IMR-90 (cell line): Measurements from ENCODE around the gene TNIP2. TPM values are rescaled to one million over a fixed set of nuclear protein-coding genes. Genes with fewer than 3 reads are reported as not detected.
A peak's percentile ranks its signal among the peaks of the same experiment; 100 is the strongest.

Experiments
- ATAC-seq: fragments of 200-7000 bp; cut with Tn5 transposase; 2 replicates; pipeline ENCODE4 v1.9.1; 2020; ENCODE audit warnings: low read depth, mild to moderate bottlenecking, moderate library complexity
- BruUV-seq: library from RNA; stranded (reverse); fragments of 400-500 nt; replicated peaks from 2 replicates; lab custom pipeline; 2021; lab: Mats Ljungman, UMichigan
- CTCF ChIA-PET: fragments of 300-600 bp; formaldehyde crosslinking; extraction: SDS; loops from one replicate; lab custom pipeline; 2021; ENCODE audit warnings: antibody characterized with exemption; lab: Yijun Ruan, JAX
- POLR2A ChIA-PET: fragments of 300-600 bp; sonication (Branson Sonifier 250); formaldehyde crosslinking; loops from one replicate; lab custom pipeline; 2022; ENCODE audit warnings: antibody characterized with exemption; ENCODE audit not compliant: unreplicated experiment; lab: Charles Lee
- DNase-seq: peaks from one replicate; pipeline ENCODE4 v3.0.0; 2013
- H2AFZ ChIP-seq: replicated peaks from 2 replicates; pipeline ENCODE3; 2013; ENCODE audit warnings: low read length, mild to moderate bottlenecking; ENCODE audit not compliant: poor library complexity
- H2AK5ac ChIP-seq: 2 replicates; pipeline ENCODE4 v1.6.1; 2013; ENCODE audit warnings: low read depth, low read length, inconsistent platforms
- H2AK9ac ChIP-seq: replicated peaks from 2 replicates; pipeline ENCODE3; 2013; ENCODE audit warnings: mild to moderate bottlenecking, low read depth, low read length, moderate library complexity; ENCODE audit not compliant: poor library complexity
- H2BK120ac ChIP-seq: 2 replicates; pipeline ENCODE4 v1.6.1; 2013; ENCODE audit warnings: low read depth, low read length, inconsistent platforms
- H2BK15ac ChIP-seq: 3 replicates; pipeline ENCODE4 v1.6.1; 2013; ENCODE audit warnings: low read depth, low read length, inconsistent platforms
- H2BK20ac ChIP-seq: 2 replicates; pipeline ENCODE4 v1.6.1; 2013; ENCODE audit warnings: low read depth, mild to moderate bottlenecking, inconsistent platforms, low read length, moderate library complexity
- H2BK5ac ChIP-seq: 2 replicates; pipeline ENCODE4 v1.6.1; 2013; ENCODE audit warnings: mild to moderate bottlenecking, low read depth, low read length, inconsistent platforms; ENCODE audit not compliant: poor library complexity, severe bottlenecking
- H3K14ac ChIP-seq: replicated peaks from 2 replicates; pipeline ENCODE4 v1.6.1; 2013; ENCODE audit warnings: low read depth, low read length, inconsistent platforms
- H3K18ac ChIP-seq: 2 replicates; pipeline ENCODE4 v1.6.1; 2013; ENCODE audit warnings: low read depth, low read length, control low read depth
- H3K23ac ChIP-seq: 2 replicates; pipeline ENCODE4 v1.6.1; 2013; ENCODE audit warnings: low read depth, low read length, inconsistent platforms
- H3K27ac ChIP-seq: 2 replicates; pipeline ENCODE4 v1.5.1; 2013; ENCODE audit warnings: mild to moderate bottlenecking, control low read depth, low read length; ENCODE audit not compliant: insufficient read depth
- H3K27me3 ChIP-seq: 2 replicates; pipeline ENCODE4 v1.6.1; 2013; ENCODE audit warnings: low read length; ENCODE audit not compliant: control insufficient read depth, insufficient read depth
- H3K36me3 ChIP-seq: 2 replicates; pipeline ENCODE4 v1.6.1; 2013; ENCODE audit warnings: low read length, mixed read lengths; ENCODE audit not compliant: control insufficient read depth, insufficient read depth
- H3K4ac ChIP-seq: 2 replicates; pipeline ENCODE4 v1.6.1; 2013; ENCODE audit warnings: low read depth, low read length, inconsistent platforms
- H3K4me1 ChIP-seq: 2 replicates; pipeline ENCODE4 v1.6.1; 2013; ENCODE audit warnings: low read length, mixed read lengths; ENCODE audit not compliant: control insufficient read depth, insufficient read depth
- H3K4me2 ChIP-seq: 2 replicates; pipeline ENCODE4 v1.6.1; 2013; ENCODE audit warnings: low read depth, mild to moderate bottlenecking, control low read depth, low read length, moderate library complexity
- H3K4me3 ChIP-seq: 2 replicates; pipeline ENCODE4 v1.5.1; 2013; ENCODE audit warnings: low read depth, mild to moderate bottlenecking, control low read depth, low read length, moderate library complexity; ENCODE audit not compliant: insufficient read depth
- H3K56ac ChIP-seq: 2 replicates; pipeline ENCODE4 v1.6.1; 2013; ENCODE audit warnings: low read length, inconsistent platforms; ENCODE audit not compliant: insufficient read depth; ENCODE audit errors: extremely low read depth
- H3K79me1 ChIP-seq, 2 experiments: 2 replicates each; pipeline ENCODE4 v1.6.1; 2013; ENCODE audit warnings: low read length in 2 of 2, inconsistent platforms in 1 of 2, low read depth in 1 of 2
- H3K9ac ChIP-seq: 2 replicates; pipeline ENCODE4 v1.6.1; 2013; ENCODE audit warnings: low read depth, low read length, control low read depth
- H3K9me1 ChIP-seq: 2 replicates; pipeline ENCODE4 v1.6.1; 2013; ENCODE audit warnings: low read length, inconsistent platforms; ENCODE audit not compliant: insufficient read depth
- H3K9me3 ChIP-seq: 2 replicates; pipeline ENCODE4 v1.6.1; 2013; ENCODE audit warnings: low read length; ENCODE audit not compliant: control insufficient read depth, insufficient read depth
- H4K20me1 ChIP-seq: 2 replicates; pipeline ENCODE4 v1.6.1; 2013; ENCODE audit warnings: low read length, inconsistent platforms; ENCODE audit not compliant: insufficient read depth
- H4K5ac ChIP-seq: 2 replicates; pipeline ENCODE4 v1.6.1; 2013; ENCODE audit warnings: mild to moderate bottlenecking, low read depth, low read length, control low read depth
- H4K8ac ChIP-seq, 2 experiments: 2 replicates each; pipeline ENCODE4 v1.6.1; 2013; ENCODE audit warnings: low read depth in 2 of 2, low read length in 2 of 2, control low read depth in 1 of 2, inconsistent platforms in 1 of 2
- H4K91ac ChIP-seq: 2 replicates; pipeline ENCODE4 v1.6.1; 2013; ENCODE audit warnings: low read depth, low read length, inconsistent platforms; ENCODE audit not compliant: insufficient read depth
- BHLHE40 ChIP-seq: fragments of 150-350 bp; IDR thresholded peaks from 2 replicates; pipeline ENCODE4 v1.6.1; 2016; ENCODE audit warnings: mild to moderate bottlenecking, low read depth, low read length
- CEBPB ChIP-seq: IDR thresholded peaks from 2 replicates; pipeline ENCODE4 v1.6.1; 2012; ENCODE audit warnings: low read depth, low read length, improper control_type of control experiment
- CHD1 ChIP-seq: IDR thresholded peaks from 2 replicates; pipeline ENCODE4 v1.6.1; 2012; ENCODE audit warnings: low read depth, low read length, improper control_type of control experiment
- ELK1 ChIP-seq: fragments of 150-350 bp; IDR thresholded peaks from 2 replicates; pipeline ENCODE4 v1.6.1; 2016; ENCODE audit warnings: low read depth, mild to moderate bottlenecking, low read length, moderate library complexity, borderline replicate concordance
- FOS ChIP-seq: fragments of 150-350 bp; IDR thresholded peaks from 2 replicates; pipeline ENCODE4 v1.6.1; 2016; ENCODE audit warnings: low read depth, low read length
- MAFK ChIP-seq: IDR thresholded peaks from 2 replicates; pipeline ENCODE4 v1.6.1; 2012; ENCODE audit warnings: low read depth, low read length, improper control_type of control experiment
- MAZ ChIP-seq: IDR thresholded peaks from 2 replicates; pipeline ENCODE4 v1.6.1; 2012; ENCODE audit warnings: low read depth, mild to moderate bottlenecking, low read length, improper control_type of control experiment, moderate library complexity, borderline replicate concordance
- MXI1 ChIP-seq: IDR thresholded peaks from 2 replicates; pipeline ENCODE4 v1.6.1; 2012; ENCODE audit warnings: low read depth, mild to moderate bottlenecking, low read length, moderate library complexity, borderline replicate concordance
- NFE2L2 ChIP-seq: fragments of 150-350 bp; IDR thresholded peaks from 2 replicates; pipeline ENCODE4 v1.6.1; 2016; ENCODE audit warnings: low read depth, mild to moderate bottlenecking, low read length
- POLR2A ChIP-seq: IDR thresholded peaks from 2 replicates; pipeline ENCODE4 v1.6.1; 2012; ENCODE audit warnings: mild to moderate bottlenecking, low read depth, low read length
- RAD21 ChIP-seq: IDR thresholded peaks from 2 replicates; pipeline ENCODE4 v1.6.1; 2012; ENCODE audit warnings: low read length, improper control_type of control experiment
- RCOR1 ChIP-seq: IDR thresholded peaks from 2 replicates; pipeline ENCODE4 v1.6.1; 2012; ENCODE audit warnings: mild to moderate bottlenecking, low read length, improper control_type of control experiment; ENCODE audit not compliant: insufficient replicate concordance
- RFX5 ChIP-seq: IDR thresholded peaks from 2 replicates; pipeline ENCODE4 v1.8.0; 2012; ENCODE audit warnings: low read depth, mild to moderate bottlenecking, low read length, moderate library complexity
- SMC3 ChIP-seq: fragments of 150-350 bp; IDR thresholded peaks from 2 replicates; pipeline ENCODE4 v1.6.1; 2016; ENCODE audit warnings: low read depth, mild to moderate bottlenecking, antibody characterized with exemption, low read length, moderate library complexity
- WGBS, 2 experiments: methylation state at CpG; one replicate each; pipeline versions ENCODE4 v1.1.5 to v1.1.7; 2013; ENCODE audit warnings: missing lambda C conversion rate in 2 of 2; ENCODE audit not compliant: insufficient read length in 1 of 2; ENCODE audit errors: extremely low coverage in 2 of 2; 5-methylcytosine and 5-hydroxymethylcytosine counted together
- dilution Hi-C: fragments of 300-500 bp; cut with HindIII; formaldehyde crosslinking; loops from one replicate; pipeline ENCODE4 v1.14.3; 2018; ENCODE audit warnings: low sequenced_read_pairs; ENCODE audit not compliant: unreplicated experiment
- in situ Hi-C: fragments of 300-500 bp; cut with MboI; formaldehyde crosslinking; loops from 3 replicates; pipeline ENCODE4 v1.14.3; 2019; ENCODE audit warnings: low sequenced_read_pairs, inconsistent platforms, mixed read lengths
- intact Hi-C: fragments of 100-400 bp; cut with micrococcal nuclease; formaldehyde crosslinking; loops from 2 replicates; pipeline ENCODE4 v1.10.0; 2022
- polyA plus RNA-seq, 3 experiments: library from polyadenylated mRNA; depleted of rRNA; stranded (reverse); fragments of >200 nt; gene quantifications; 2 replicates each; pipeline ENCODE4 v1.2.3, GENCODE V29; 2012; ENCODE audit warnings: low replicate concordance in 1 of 3
- total RNA-seq: library from RNA; depleted of rRNA; stranded (reverse); fragments of >200 nt; gene quantifications from 2 replicates; pipeline ENCODE4 v1.2.3, GENCODE V29; 2012
- TF ChIP-seq, protein P1 (sequence below): fragments of 150-350 bp; IDR thresholded peaks from 2 replicates; pipeline ENCODE4 v1.6.1; 2017; ENCODE audit warnings: mild to moderate bottlenecking, antibody characterized with exemption, low read length, low read depth

TNIP2 gene
- total and polyA plus RNA-seq, 2 of the 4 experiments (the other 2 are of a cell fraction) = 33.3 to 38.5 TPM

DNA sequence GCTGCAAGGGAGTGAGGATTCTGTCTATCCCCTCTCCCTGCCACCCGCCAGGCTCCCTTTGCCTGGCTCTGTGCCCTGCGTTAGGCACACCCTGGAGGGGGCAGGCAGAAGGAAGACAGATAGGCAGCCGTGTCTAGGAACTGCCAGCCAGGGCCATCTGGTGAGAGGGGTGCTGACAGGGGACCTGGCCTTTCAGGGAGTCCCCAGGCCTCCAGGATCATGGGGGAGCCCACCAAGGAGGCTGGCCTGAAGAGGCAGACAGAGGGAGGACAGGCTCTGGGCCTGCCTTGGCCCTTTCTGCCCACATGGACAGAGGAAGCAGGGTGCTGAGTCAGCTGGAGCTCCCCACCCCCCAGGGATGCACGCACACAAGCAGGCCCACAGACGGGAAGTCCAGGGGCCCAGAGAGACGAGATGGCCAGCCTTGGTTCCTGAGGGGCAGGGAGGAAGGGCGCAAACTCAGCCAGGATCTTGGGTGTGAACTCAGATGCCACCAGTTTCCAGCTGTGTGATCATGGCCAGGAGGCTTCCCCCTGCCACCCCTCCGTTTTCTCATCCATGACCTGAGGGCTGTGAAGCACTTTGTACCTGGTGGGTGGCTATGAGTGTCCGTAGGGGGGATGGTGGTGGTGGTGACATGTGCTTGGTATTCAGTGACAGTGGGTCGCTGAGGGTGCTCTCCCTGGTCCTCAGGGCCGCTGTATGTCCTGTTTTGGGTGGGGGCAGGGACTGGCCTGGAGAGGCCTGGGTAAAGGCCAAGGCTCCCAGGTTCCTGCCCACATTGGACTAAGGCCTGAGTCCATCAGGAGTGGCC lies 38.6 kb upstream of the TNIP2 start:
- ChIA-PET POLR2A (no interaction called here), CTCF (no interaction called here)
- Histone ChIP-seq H4K20me1 (no peaks in the 10 kb centered on the region; the same call in 1 of the 2 replicates), H3K56ac (peak overlapping the region; percentile 48), H3K4ac (peak overlapping the region; percentile 98), H3K36me3 (no peaks in the 10 kb centered on the region), H2AK5ac (peak overlapping the region; percentile 99), H2BK15ac (peak overlapping the region; percentile 96; the same call in 2 of the 3 replicates), H3K18ac (peak overlapping the region; percentile 94), H3K4me1 (peaks cover 40% of the 10 kb centered on the region), H2BK120ac (peak overlapping the region; percentile 97), H4K91ac (peak overlapping the region; percentile 93), H3K14ac (peak overlapping the region; percentile 97), H3K4me3 (no peak overlapping the region), H2AFZ (peak overlapping the region; percentile 92), H3K27ac (peak overlapping the region; percentile 85), H3K27me3 (no peaks in the 10 kb centered on the region), H3K23ac (peak overlapping the region; percentile 82), H3K4me2 (peak overlapping the region; percentile 91), H2BK20ac (peak overlapping the region; percentile 85), H3K9me1 (peaks cover 16% of the 10 kb centered on the region), H2AK9ac (peak overlapping the region; percentile 100), H3K9me3 (no peaks in the 10 kb centered on the region), H4K5ac (peak overlapping the region; percentile 98), H3K79me1 (peaks cover 12 to 59% of the 10 kb centered on the region in 2 experiments; a peak in 3 of 4 replicates), H3K9ac (peak overlapping the region; percentile 74), H2BK5ac (peak overlapping the region; percentile 94), H4K8ac (peak overlapping the region; percentile 38 to 97)
- 50% methylated on average over 6 of the region's 11 CpGs; no CpG with 5 or more reads in 1 of the 2 experiments for WGBS, 2 experiments
- no TSS peak for BruUV-seq
- intact Hi-C loops = no loop called here
- dilution Hi-C loops = no loop called here
- DNase-seq (peak; percentile 79), ATAC-seq (peak; percentile 60)
- in situ Hi-C loops = no loop called here
- 0 out of 2 replicates have a peak, but pooled peaks have one; percentile 32 for TF ChIP-seq POLR2A
- TF ChIP-seq, protein P1, sequence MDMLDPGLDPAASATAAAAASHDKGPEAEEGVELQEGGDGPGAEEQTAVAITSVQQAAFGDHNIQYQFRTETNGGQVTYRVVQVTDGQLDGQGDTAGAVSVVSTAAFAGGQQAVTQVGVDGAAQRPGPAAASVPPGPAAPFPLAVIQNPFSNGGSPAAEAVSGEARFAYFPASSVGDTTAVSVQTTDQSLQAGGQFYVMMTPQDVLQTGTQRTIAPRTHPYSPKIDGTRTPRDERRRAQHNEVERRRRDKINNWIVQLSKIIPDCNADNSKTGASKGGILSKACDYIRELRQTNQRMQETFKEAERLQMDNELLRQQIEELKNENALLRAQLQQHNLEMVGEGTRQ = no peak
- no peak for TF ChIP-seq RFX5
- TF ChIP-seq RCOR1 = no peak
- TF ChIP-seq ELK1 = no peak
- no peak for TF ChIP-seq CEBPB
- TF ChIP-seq FOS = no peak; the same call in 1 of the 2 replicates
- TF ChIP-seq MAFK = peak; percentile 93
- no peak for TF ChIP-seq RAD21
- TF ChIP-seq CHD1 = no peak
- TF ChIP-seq SMC3 = no peak
- TF ChIP-seq MAZ = peak; percentile 34; the same call in 1 of the 2 replicates
- 0 out of 2 replicates have a peak, but pooled peaks have one; percentile 9 for TF ChIP-seq BHLHE40
- TF ChIP-seq NFE2L2 = peak; percentile 70; the same call in 1 of the 2 replicates
- TF ChIP-seq MXI1 = peak; percentile 76
